GM23338 (cell line): ENCODE measurements around the gene C1orf21. TPM values are rescaled to one million over a fixed set of nuclear protein-coding genes. Genes with fewer than 3 reads are reported as not detected.

Experiments used
- ATAC-seq: fragments of 200-7000 bp; cut with Tn5 transposase; 3 replicates; pipeline ENCODE4 v1.9.1; 2020
- DNase-seq: peaks from one replicate; pipeline ENCODE4 v3.0.0-alpha.2; 2015; ENCODE audit warnings: low spot score
- H2AFZ ChIP-seq: fragments of 200-600 bp; sonication (generic); 2 replicates; pipeline ENCODE4 v1.8.0; 2016; ENCODE audit warnings: antibody characterized with exemption, mild to moderate bottlenecking, moderate library complexity
- H3F3A ChIP-seq: fragments of 200-600 bp; sonication (generic); replicated peaks from 2 replicates; pipeline ENCODE4 v1.8.0; 2017; ENCODE audit warnings: antibody characterized with exemption, mixed run types, low read depth
- H3K27ac ChIP-seq: fragments of 200-600 bp; sonication (generic); 2 replicates; pipeline ENCODE4 v1.6.1; 2016; ENCODE audit warnings: low read depth
- H3K27me3 ChIP-seq: fragments of 200-600 bp; sonication (generic); 2 replicates; pipeline ENCODE4 v1.8.0; 2016; ENCODE audit warnings: mild to moderate bottlenecking, mixed run types, moderate library complexity; ENCODE audit not compliant: insufficient read depth
- H3K36me3 ChIP-seq: fragments of 200-600 bp; sonication (generic); 2 replicates; pipeline ENCODE4 v1.8.0; 2016; ENCODE audit warnings: mild to moderate bottlenecking; ENCODE audit not compliant: insufficient read depth
- H3K4me1 ChIP-seq: fragments of 200-600 bp; sonication (generic); 2 replicates; pipeline ENCODE4 v1.8.0; 2016; ENCODE audit warnings: mild to moderate bottlenecking, moderate library complexity; ENCODE audit not compliant: insufficient read depth
- H3K4me2 ChIP-seq: fragments of 200-600 bp; sonication (generic); 2 replicates; pipeline ENCODE4 v1.7.1; 2017; ENCODE audit warnings: mixed run types
- H3K4me3 ChIP-seq: fragments of 200-600 bp; sonication (generic); 2 replicates; pipeline ENCODE4 v1.6.1; 2016; ENCODE audit warnings: mixed run types
- H3K79me2 ChIP-seq: fragments of 200-600 bp; sonication (generic); replicated peaks from 2 replicates; pipeline ENCODE4 v1.8.0; 2017; ENCODE audit warnings: mild to moderate bottlenecking; ENCODE audit not compliant: insufficient read depth
- H3K9me2 ChIP-seq: fragments of 200-600 bp; sonication (generic); 2 replicates; pipeline ENCODE4 v1.8.0; 2017; ENCODE audit not compliant: insufficient read depth
- H4K20me1 ChIP-seq: fragments of 200-600 bp; sonication (generic); replicated peaks from 2 replicates; pipeline ENCODE4 v1.8.0; 2017; ENCODE audit warnings: mild to moderate bottlenecking; ENCODE audit not compliant: insufficient read depth
- H3K27ac Mint-ChIP-seq: 2 replicates; pipeline ENCODE4 v1.8.0; 2020; ENCODE audit warnings: inconsistent platforms, mild to moderate bottlenecking, moderate library complexity, mixed read lengths
- H3K27me3 Mint-ChIP-seq: 3 replicates; pipeline ENCODE4 v1.8.0; 2022; ENCODE audit warnings: low read depth, mild to moderate bottlenecking, moderate library complexity, mixed read lengths, inconsistent platforms; ENCODE audit not compliant: insufficient read depth, poor library complexity
- H3K36me3 Mint-ChIP-seq: 3 replicates; pipeline ENCODE4 v1.8.0; 2021; ENCODE audit warnings: low read depth, mild to moderate bottlenecking, inconsistent platforms, moderate library complexity, mixed read lengths
- H3K4me1 Mint-ChIP-seq: 3 replicates; pipeline ENCODE4 v1.8.0; 2020; ENCODE audit warnings: mild to moderate bottlenecking, inconsistent platforms, mixed read lengths
- H3K4me3 Mint-ChIP-seq: 3 replicates; pipeline ENCODE4 v1.8.0; 2021; ENCODE audit warnings: moderate library complexity, mild to moderate bottlenecking, inconsistent platforms, mixed read lengths
- H3K9me3 Mint-ChIP-seq: 3 replicates; pipeline ENCODE4 v1.8.0; 2020; ENCODE audit warnings: moderate library complexity, mild to moderate bottlenecking, inconsistent platforms, mixed read lengths
- CREB1 ChIP-seq: fragments of 250-450 bp; sonication (Bioruptor Pico); IDR thresholded peaks from 2 replicates; pipeline ENCODE4 v1.5.0; 2020; ENCODE audit warnings: low read depth, mild to moderate bottlenecking, moderate library complexity
- EZH2 ChIP-seq: fragments of 200-600 bp; sonication (generic); IDR thresholded peaks from one replicate; pipeline ENCODE4 v1.8.0; 2017; ENCODE audit warnings: antibody characterized with exemption, mild to moderate bottlenecking, low read depth; ENCODE audit not compliant: unreplicated experiment
- EZH2phosphoT487 ChIP-seq: fragments of 200-600 bp; sonication (generic); IDR thresholded peaks from one replicate; pipeline ENCODE4 v1.8.1; 2018; ENCODE audit warnings: antibody characterized with exemption; ENCODE audit not compliant: unreplicated experiment
- JUNB ChIP-seq: IDR thresholded peaks from one replicate; pipeline ENCODE4 v1.6.1; 2016; ENCODE audit warnings: antibody characterized with exemption; ENCODE audit not compliant: unreplicated experiment
- NANOG ChIP-seq: IDR thresholded peaks from 2 replicates; pipeline ENCODE4 v1.6.1; 2016; ENCODE audit warnings: antibody characterized with exemption, borderline replicate concordance
- POLR2AphosphoS5 ChIP-seq: IDR thresholded peaks from 2 replicates; pipeline ENCODE4 v1.6.1; 2016; ENCODE audit warnings: antibody characterized with exemption, low read depth
- STAT1 ChIP-seq: IDR thresholded peaks from one replicate; pipeline ENCODE4 v1.6.1; 2016; ENCODE audit warnings: antibody characterized with exemption; ENCODE audit not compliant: unreplicated experiment
- ZNF114 ChIP-seq: fragments of 250-450 bp; sonication (Bioruptor Pico); IDR thresholded peaks from 2 replicates; pipeline ENCODE4 v1.5.0; 2020; ENCODE audit warnings: mild to moderate bottlenecking, moderate library complexity
- ZNF331 ChIP-seq: fragments of 250-450 bp; sonication (Bioruptor Pico); IDR thresholded peaks from 2 replicates; pipeline ENCODE4 v1.5.0; 2020; ENCODE audit warnings: low read depth, mild to moderate bottlenecking, moderate library complexity
- polyA plus RNA-seq: library from polyadenylated mRNA; unstranded; fragments of >200 nt; fragmentation: Nextera tagmentation; extraction: Ambion mirVana; gene quantifications from 2 replicates; pipeline ENCODE4 v1.2.1, GENCODE V29; 2016
- total RNA-seq: library from RNA; depleted of rRNA; stranded (reverse); fragments of >200 nt; shearing (Covaris generic); gene quantifications from 2 replicates; pipeline ENCODE4 v1.2.3, GENCODE V29; 2014
- TF ChIP-seq, protein P1 (sequence below): IDR thresholded peaks from one replicate; pipeline ENCODE4 v1.6.1; 2018; ENCODE audit warnings: antibody characterized with exemption; ENCODE audit not compliant: unreplicated experiment
- TF ChIP-seq, protein P2 (sequence below): fragments of 250-450 bp; sonication (Bioruptor Pico); IDR thresholded peaks from 2 replicates; pipeline ENCODE4 v1.5.0; 2020; ENCODE audit warnings: mild to moderate bottlenecking, moderate library complexity
- TF ChIP-seq, protein P3 (sequence below): IDR thresholded peaks from 2 replicates; pipeline ENCODE4 v1.6.1; 2016; ENCODE audit warnings: antibody characterized with exemption
- TF ChIP-seq, protein P4 (sequence below), 2 experiments: fragments of 200-600 bp in 1 of 2; sonication (generic) in 1 of 2; conservative IDR thresholded peaks; 2 replicates each; pipeline versions ENCODE4 v1.5.1 to v1.6.1; 2016 to 2017; ENCODE audit warnings: antibody characterized with exemption in 2 of 2, low read depth in 2 of 2, mild to moderate bottlenecking in 2 of 2, moderate library complexity in 1 of 2

The C1orf21 gene
- total and polyA plus RNA-seq, 2 experiments from 2014 or later = 28.0 to 40.4 TPM

DNA sequence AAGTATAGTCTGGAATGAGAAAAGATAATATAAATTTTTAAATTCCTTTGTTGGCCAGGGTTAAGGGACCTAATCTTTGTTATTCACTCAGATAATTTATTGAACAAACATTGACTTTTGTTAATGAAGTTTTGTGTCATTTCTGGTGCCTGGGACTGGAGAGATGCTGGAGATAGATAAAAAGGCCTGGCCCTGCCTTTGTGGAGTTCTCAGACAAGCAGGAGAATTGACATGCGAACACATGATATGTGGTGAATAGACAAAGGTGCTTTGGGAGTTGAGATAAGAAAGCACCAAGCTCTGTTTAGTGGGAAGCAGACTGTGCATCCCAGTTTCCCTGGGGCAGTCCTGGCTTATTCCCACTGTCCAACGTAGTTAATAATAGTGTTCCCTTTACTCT lies 8.5 kb downstream of the C1orf21 start:
- Histone ChIP-seq H3K4me3 (no peak overlapping the region), H4K20me1 (peaks cover 10% of the 10 kb centered on the region), H3K79me2 (peaks cover 100% of the 10 kb centered on the region), H3F3A (no peaks in the 10 kb centered on the region), H2AFZ (no peak overlapping the region), H3K27me3 (no peaks in the 10 kb centered on the region), H3K36me3 (no peaks in the 10 kb centered on the region), H3K9me2 (no peaks in the 10 kb centered on the region), H3K4me2 (no peak overlapping the region), H3K4me1 (peaks cover 27% of the 10 kb centered on the region), H3K27ac (no peak overlapping the region)
- H3K4me3 Mint-ChIP-seq = no peak overlapping the region
- no peaks in the 10 kb centered on the region for H3K27me3 Mint-ChIP-seq
- peaks cover 38% of the 10 kb centered on the region for H3K4me1 Mint-ChIP-seq
- TF ChIP-seq ZNF114 (CRISPR knock-in tag) (no peak), ZNF331 (no peak), EZH2phosphoT487 (no peak), EZH2 (no peak), STAT1 (no peak), NANOG (no peak), JUNB (no peak), CREB1 (no peak), POLR2AphosphoS5 (no peak)
- TF ChIP-seq, protein P1, sequence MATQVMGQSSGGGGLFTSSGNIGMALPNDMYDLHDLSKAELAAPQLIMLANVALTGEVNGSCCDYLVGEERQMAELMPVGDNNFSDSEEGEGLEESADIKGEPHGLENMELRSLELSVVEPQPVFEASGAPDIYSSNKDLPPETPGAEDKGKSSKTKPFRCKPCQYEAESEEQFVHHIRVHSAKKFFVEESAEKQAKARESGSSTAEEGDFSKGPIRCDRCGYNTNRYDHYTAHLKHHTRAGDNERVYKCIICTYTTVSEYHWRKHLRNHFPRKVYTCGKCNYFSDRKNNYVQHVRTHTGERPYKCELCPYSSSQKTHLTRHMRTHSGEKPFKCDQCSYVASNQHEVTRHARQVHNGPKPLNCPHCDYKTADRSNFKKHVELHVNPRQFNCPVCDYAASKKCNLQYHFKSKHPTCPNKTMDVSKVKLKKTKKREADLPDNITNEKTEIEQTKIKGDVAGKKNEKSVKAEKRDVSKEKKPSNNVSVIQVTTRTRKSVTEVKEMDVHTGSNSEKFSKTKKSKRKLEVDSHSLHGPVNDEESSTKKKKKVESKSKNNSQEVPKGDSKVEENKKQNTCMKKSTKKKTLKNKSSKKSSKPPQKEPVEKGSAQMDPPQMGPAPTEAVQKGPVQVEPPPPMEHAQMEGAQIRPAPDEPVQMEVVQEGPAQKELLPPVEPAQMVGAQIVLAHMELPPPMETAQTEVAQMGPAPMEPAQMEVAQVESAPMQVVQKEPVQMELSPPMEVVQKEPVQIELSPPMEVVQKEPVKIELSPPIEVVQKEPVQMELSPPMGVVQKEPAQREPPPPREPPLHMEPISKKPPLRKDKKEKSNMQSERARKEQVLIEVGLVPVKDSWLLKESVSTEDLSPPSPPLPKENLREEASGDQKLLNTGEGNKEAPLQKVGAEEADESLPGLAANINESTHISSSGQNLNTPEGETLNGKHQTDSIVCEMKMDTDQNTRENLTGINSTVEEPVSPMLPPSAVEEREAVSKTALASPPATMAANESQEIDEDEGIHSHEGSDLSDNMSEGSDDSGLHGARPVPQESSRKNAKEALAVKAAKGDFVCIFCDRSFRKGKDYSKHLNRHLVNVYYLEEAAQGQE = no peak
- TF ChIP-seq, protein P2, sequence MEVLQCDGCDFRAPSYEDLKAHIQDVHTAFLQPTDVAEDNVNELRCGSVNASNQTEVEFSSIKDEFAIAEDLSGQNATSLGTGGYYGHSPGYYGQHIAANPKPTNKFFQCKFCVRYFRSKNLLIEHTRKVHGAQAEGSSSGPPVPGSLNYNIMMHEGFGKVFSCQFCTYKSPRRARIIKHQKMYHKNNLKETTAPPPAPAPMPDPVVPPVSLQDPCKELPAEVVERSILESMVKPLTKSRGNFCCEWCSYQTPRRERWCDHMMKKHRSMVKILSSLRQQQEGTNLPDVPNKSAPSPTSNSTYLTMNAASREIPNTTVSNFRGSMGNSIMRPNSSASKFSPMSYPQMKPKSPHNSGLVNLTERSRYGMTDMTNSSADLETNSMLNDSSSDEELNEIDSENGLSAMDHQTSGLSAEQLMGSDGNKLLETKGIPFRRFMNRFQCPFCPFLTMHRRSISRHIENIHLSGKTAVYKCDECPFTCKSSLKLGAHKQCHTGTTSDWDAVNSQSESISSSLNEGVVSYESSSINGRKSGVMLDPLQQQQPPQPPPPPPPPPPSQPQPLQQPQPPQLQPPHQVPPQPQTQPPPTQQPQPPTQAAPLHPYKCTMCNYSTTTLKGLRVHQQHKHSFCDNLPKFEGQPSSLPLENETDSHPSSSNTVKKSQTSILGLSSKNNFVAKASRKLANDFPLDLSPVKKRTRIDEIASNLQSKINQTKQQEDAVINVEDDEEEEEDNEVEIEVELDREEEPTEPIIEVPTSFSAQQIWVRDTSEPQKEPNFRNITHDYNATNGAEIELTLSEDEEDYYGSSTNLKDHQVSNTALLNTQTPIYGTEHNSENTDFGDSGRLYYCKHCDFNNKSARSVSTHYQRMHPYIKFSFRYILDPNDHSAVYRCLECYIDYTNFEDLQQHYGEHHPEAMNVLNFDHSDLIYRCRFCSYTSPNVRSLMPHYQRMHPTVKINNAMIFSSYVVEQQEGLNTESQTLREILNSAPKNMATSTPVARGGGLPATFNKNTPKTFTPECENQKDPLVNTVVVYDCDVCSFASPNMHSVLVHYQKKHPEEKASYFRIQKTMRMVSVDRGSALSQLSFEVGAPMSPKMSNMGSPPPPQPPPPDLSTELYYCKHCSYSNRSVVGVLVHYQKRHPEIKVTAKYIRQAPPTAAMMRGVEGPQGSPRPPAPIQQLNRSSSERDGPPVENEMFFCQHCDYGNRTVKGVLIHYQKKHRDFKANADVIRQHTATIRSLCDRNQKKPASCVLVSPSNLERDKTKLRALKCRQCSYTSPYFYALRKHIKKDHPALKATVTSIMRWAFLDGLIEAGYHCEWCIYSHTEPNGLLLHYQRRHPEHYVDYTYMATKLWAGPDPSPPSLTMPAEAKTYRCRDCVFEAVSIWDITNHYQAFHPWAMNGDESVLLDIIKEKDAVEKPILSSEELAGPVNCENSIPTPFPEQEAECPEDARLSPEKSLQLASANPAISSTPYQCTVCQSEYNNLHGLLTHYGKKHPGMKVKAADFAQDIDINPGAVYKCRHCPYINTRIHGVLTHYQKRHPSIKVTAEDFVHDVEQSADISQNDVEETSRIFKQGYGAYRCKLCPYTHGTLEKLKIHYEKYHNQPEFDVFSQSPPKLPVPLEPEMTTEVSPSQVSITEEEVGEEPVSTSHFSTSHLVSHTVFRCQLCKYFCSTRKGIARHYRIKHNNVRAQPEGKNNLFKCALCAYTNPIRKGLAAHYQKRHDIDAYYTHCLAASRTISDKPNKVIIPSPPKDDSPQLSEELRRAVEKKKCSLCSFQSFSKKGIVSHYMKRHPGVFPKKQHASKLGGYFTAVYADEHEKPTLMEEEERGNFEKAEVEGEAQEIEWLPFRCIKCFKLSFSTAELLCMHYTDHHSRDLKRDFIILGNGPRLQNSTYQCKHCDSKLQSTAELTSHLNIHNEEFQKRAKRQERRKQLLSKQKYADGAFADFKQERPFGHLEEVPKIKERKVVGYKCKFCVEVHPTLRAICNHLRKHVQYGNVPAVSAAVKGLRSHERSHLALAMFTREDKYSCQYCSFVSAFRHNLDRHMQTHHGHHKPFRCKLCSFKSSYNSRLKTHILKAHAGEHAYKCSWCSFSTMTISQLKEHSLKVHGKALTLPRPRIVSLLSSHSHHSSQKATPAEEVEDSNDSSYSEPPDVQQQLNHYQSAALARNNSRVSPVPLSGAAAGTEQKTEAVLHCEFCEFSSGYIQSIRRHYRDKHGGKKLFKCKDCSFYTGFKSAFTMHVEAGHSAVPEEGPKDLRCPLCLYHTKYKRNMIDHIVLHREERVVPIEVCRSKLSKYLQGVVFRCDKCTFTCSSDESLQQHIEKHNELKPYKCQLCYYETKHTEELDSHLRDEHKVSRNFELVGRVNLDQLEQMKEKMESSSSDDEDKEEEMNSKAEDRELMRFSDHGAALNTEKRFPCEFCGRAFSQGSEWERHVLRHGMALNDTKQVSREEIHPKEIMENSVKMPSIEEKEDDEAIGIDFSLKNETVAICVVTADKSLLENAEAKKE (CRISPR knock-in tag) = no peak
- TF ChIP-seq, protein P3, sequence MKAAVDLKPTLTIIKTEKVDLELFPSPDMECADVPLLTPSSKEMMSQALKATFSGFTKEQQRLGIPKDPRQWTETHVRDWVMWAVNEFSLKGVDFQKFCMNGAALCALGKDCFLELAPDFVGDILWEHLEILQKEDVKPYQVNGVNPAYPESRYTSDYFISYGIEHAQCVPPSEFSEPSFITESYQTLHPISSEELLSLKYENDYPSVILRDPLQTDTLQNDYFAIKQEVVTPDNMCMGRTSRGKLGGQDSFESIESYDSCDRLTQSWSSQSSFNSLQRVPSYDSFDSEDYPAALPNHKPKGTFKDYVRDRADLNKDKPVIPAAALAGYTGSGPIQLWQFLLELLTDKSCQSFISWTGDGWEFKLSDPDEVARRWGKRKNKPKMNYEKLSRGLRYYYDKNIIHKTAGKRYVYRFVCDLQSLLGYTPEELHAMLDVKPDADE = no peak
- TF ChIP-seq, protein P4, sequence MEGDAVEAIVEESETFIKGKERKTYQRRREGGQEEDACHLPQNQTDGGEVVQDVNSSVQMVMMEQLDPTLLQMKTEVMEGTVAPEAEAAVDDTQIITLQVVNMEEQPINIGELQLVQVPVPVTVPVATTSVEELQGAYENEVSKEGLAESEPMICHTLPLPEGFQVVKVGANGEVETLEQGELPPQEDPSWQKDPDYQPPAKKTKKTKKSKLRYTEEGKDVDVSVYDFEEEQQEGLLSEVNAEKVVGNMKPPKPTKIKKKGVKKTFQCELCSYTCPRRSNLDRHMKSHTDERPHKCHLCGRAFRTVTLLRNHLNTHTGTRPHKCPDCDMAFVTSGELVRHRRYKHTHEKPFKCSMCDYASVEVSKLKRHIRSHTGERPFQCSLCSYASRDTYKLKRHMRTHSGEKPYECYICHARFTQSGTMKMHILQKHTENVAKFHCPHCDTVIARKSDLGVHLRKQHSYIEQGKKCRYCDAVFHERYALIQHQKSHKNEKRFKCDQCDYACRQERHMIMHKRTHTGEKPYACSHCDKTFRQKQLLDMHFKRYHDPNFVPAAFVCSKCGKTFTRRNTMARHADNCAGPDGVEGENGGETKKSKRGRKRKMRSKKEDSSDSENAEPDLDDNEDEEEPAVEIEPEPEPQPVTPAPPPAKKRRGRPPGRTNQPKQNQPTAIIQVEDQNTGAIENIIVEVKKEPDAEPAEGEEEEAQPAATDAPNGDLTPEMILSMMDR (conservative IDR thresholded peaks at IDR 0.05; ENCODE audit: low read depth in 2 of 2) = no peak
- ATAC-seq (no peak), DNase-seq (no peak)
- H3K36me3 Mint-ChIP-seq = no peaks in the 10 kb centered on the region
- no peak overlapping the region for H3K27ac Mint-ChIP-seq
- no peaks in the 10 kb centered on the region for H3K9me3 Mint-ChIP-seq
